Breast epithelium (tissue), 3 donors: Measurements from ENCODE around the gene MAP3K2.

Source experiments
- CTCF ChIP-seq, 3 donors: fragments of 450-650 bp; IDR thresholded peaks; one replicate each; pipeline ENCODE4 v1.5.1; 2016 to 2017; ENCODE audit warnings: antibody characterized with exemption in 3 of 3, mild to moderate bottlenecking in 3 of 3, moderate library complexity in 3 of 3
- POLR2A ChIP-seq: fragments of 450-650 bp; IDR thresholded peaks from one replicate; pipeline ENCODE4 v1.6.1; 2016; ENCODE audit warnings: antibody characterized with exemption, mild to moderate bottlenecking, moderate library complexity

GRCh38 chr2:127288274-127288673 is 99.5 kb downstream of the MAP3K2 start:
- no peak for TF ChIP-seq CTCF (IDR thresholded peaks at IDR 0.05)
- TF ChIP-seq POLR2A = no peak
